ENCODE measurements around the gene CBLC. TPM values are rescaled to one million over a fixed set of nuclear protein-coding genes. Genes with fewer than 3 reads are reported as not detected.

The CBLC gene
- total RNA-seq, 1 experiment from 2014 or later, result 15.9 TPM

GRCh38 chr19:44757057-44757734 is 20.5 kb upstream of the CBLC start:
- no peak overlapping the region for H3K9ac ChIP-seq (ENCODE audit: extremely low read depth, insufficient read length, low read length)
- no peak overlapping the region for H3T11ph ChIP-seq (ENCODE audit: low read length)
- no peak for DNase-seq
- H3K79me1 ChIP-seq (ENCODE audit: insufficient read depth, low read depth, low read length, poor library complexity, severe bottlenecking), result no peaks in the 10 kb centered on the region
- no peaks in the 10 kb centered on the region for H3K4me1 ChIP-seq (ENCODE audit: insufficient read depth, low read length)
- no CpG with 5 or more reads among the region's 53 CpGs for WGBS (ENCODE audit: extremely low coverage, insufficient read length, low lambda C conversion rate)
- no peak overlapping the region for H2BK12ac ChIP-seq (ENCODE audit: insufficient read length, low read depth, low read length)
- H3K23ac ChIP-seq (ENCODE audit: insufficient read length, low read depth, low read length), result no peak overlapping the region
- TF ChIP-seq, protein P1, sequence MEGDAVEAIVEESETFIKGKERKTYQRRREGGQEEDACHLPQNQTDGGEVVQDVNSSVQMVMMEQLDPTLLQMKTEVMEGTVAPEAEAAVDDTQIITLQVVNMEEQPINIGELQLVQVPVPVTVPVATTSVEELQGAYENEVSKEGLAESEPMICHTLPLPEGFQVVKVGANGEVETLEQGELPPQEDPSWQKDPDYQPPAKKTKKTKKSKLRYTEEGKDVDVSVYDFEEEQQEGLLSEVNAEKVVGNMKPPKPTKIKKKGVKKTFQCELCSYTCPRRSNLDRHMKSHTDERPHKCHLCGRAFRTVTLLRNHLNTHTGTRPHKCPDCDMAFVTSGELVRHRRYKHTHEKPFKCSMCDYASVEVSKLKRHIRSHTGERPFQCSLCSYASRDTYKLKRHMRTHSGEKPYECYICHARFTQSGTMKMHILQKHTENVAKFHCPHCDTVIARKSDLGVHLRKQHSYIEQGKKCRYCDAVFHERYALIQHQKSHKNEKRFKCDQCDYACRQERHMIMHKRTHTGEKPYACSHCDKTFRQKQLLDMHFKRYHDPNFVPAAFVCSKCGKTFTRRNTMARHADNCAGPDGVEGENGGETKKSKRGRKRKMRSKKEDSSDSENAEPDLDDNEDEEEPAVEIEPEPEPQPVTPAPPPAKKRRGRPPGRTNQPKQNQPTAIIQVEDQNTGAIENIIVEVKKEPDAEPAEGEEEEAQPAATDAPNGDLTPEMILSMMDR (conservative IDR thresholded peaks at IDR 0.05), result no peak
- no peak overlapping the region for H3K4ac ChIP-seq (ENCODE audit: low read depth, low read length)
- H3K4me2 ChIP-seq (ENCODE audit: insufficient read depth, insufficient read length, low read length), result peak overlapping the region; percentile 55
- no peak overlapping the region for H2BK5ac ChIP-seq (ENCODE audit: insufficient read length, low read length)
- no peak overlapping the region for H4K8ac ChIP-seq (replicated peaks; ENCODE audit: insufficient read length, low read depth, low read length)
- H2BK15ac ChIP-seq (ENCODE audit: low read depth, low read length), result no peak overlapping the region
- H2BK120ac ChIP-seq (ENCODE audit: low read depth, low read length, poor library complexity, severe bottlenecking), result no peak overlapping the region
- H3K18ac ChIP-seq (ENCODE audit: insufficient read length, low read depth, low read length), result no peak overlapping the region
- no peaks in the 10 kb centered on the region for H4K20me1 ChIP-seq (ENCODE audit: control insufficient read depth, insufficient read depth, insufficient read length)
- no peak overlapping the region for H2BK20ac ChIP-seq (ENCODE audit: low read depth, low read length, poor library complexity, severe bottlenecking)
- H3K27ac Mint-ChIP-seq, result no peak overlapping the region
- no peak overlapping the region for H2AFZ ChIP-seq (ENCODE audit: low read length)
- H2AK5ac ChIP-seq (ENCODE audit: insufficient read length, low read length), result no peak overlapping the region
- H3K14ac ChIP-seq (ENCODE audit: insufficient read depth, low read length), result no peak overlapping the region
- H3K27me3 Mint-ChIP-seq (ENCODE audit: low read depth), result peaks cover 79% of the 10 kb centered on the region
- no peaks in the 10 kb centered on the region; a peak in 1 of 5 replicates for H3K9me3 Mint-ChIP-seq
- no peak overlapping the region for H4K5ac ChIP-seq (ENCODE audit: insufficient read length, low read depth, low read length)
- H4K91ac ChIP-seq (ENCODE audit: insufficient read length, low read depth, low read length), result no peak overlapping the region
- peak overlapping the region; percentile 72 to 90 for H3K4me3 Mint-ChIP-seq
- no peak overlapping the region for H3K27ac ChIP-seq (ENCODE audit: insufficient read length, low read depth, low read length)
- H3K79me2 ChIP-seq (ENCODE audit: insufficient read depth, low read length), result no peaks in the 10 kb centered on the region
- H3K23me2 ChIP-seq (ENCODE audit: insufficient read length, low read depth, low read length, poor library complexity, severe bottlenecking), result peaks cover 23% of the 10 kb centered on the region
- H3K27me3 ChIP-seq (ENCODE audit: insufficient read depth, low read length), result peaks cover 35% of the 10 kb centered on the region
- H3K9me3 ChIP-seq (ENCODE audit: control insufficient read depth, low read depth, low read length), result no peaks in the 10 kb centered on the region
- no peaks in the 10 kb centered on the region; a peak in 1 of 7 replicates for H3K36me3 Mint-ChIP-seq (ENCODE audit: insufficient read depth in 1 of 3, low read depth in 3 of 3)
- no peak overlapping the region for H3K56ac ChIP-seq (ENCODE audit: insufficient read length, low read depth, low read length)
- peaks cover 22 to 44% of the 10 kb centered on the region in 2 experiments for H3K4me1 Mint-ChIP-seq
